NCI-H146 treated with DMSO at 0.1 percent for 48 hours (cell line): ENCODE results near the gene HBD.

Experiments
- DNase-seq: peaks from one replicate; lab custom pipeline; 2025; ENCODE audit not compliant: unreplicated experiment; lab: John Stamatoyannopoulos, UW

Gene HBD

GRCh38 chr11:5233307-5233706 lies 976 bp downstream of the HBD start:
- DNase-seq, result no peak

GRCh38 chr11:5232821-5233220 lies 1.5 kb downstream of the HBD start:
- no peak for DNase-seq

- DNase-seq, result no peak
Measured at GRCh38 chr11:5232176-5232575, 2.1 kb downstream of the HBD start.

GRCh38 chr11:5231111-5231510 lies 3.2 kb downstream of the HBD start:
- no peak for DNase-seq

- DNase-seq, result no peak
Measured at GRCh38 chr11:5230266-5230665, 4.0 kb downstream of the HBD start.

GRCh38 chr11:5229796-5230195 lies 4.5 kb downstream of the HBD start:
- DNase-seq, result no peak

- DNase-seq, result no peak
Measured at GRCh38 chr11:5229356-5229755, 4.9 kb downstream of the HBD start.

- no peak for DNase-seq
Measured at GRCh38 chr11:5228124-5228523, 6.2 kb downstream of the HBD start.

GRCh38 chr11:5227681-5228080 lies 6.6 kb downstream of the HBD start:
- no peak for DNase-seq

GRCh38 chr11:5226732-5227310 lies 7.5 kb downstream of the HBD start, which contains the start of gene HBB:
TSS of gene HBB (minus strand) at chr11:5227071. CDS start at chr11:5227021, 50 bp downstream.
- DNase-seq, result no peak

GRCh38 chr11:5225480-5225871 lies 8.8 kb downstream of the HBD start:
- no peak for DNase-seq

- DNase-seq, result no peak
Measured at GRCh38 chr11:5224538-5225479, 9.5 kb downstream of the HBD start.

- DNase-seq, result no peak
Measured at GRCh38 chr11:5223686-5224085, 10.6 kb downstream of the HBD start.

GRCh38 chr11:5223146-5223545 lies 11.1 kb downstream of the HBD start:
- DNase-seq, result no peak

GRCh38 chr11:5210376-5210885 lies 23.9 kb downstream of the HBD start:
- no peak for DNase-seq

GRCh38 chr11:5204787-5205186 lies 29.5 kb downstream of the HBD start:
- peak; percentile 7 for DNase-seq

GRCh38 chr11:5203366-5203765 lies 30.9 kb downstream of the HBD start:
- no peak for DNase-seq

- DNase-seq, result no peak
Measured at GRCh38 chr11:5200582-5200981, 33.7 kb downstream of the HBD start, which contains the start of gene OR51V1. TSS of gene OR51V1 (minus strand) at chr11:5200682. CDS start at chr11:5200682, 0 bp downstream.

- no peak for DNase-seq
Measured at GRCh38 chr11:5198285-5198684, 36.0 kb downstream of the HBD start.

GRCh38 chr11:5197536-5197935 lies 36.7 kb downstream of the HBD start:
- DNase-seq, result no peak

- DNase-seq, result no peak
Measured at GRCh38 chr11:5196731-5197130, 37.6 kb downstream of the HBD start.

- DNase-seq, result no peak
Measured at GRCh38 chr11:5196067-5196466, 38.2 kb downstream of the HBD start.
